Endothelial cell of umbilical vein (primary cell): Measurements from ENCODE around the gene ZNF462. TPM values are rescaled to one million over a fixed set of nuclear protein-coding genes. Genes with fewer than 3 reads are reported as not detected.

Experiments
- BruUV-seq: library from RNA; stranded (reverse); fragments of 400-500 nt; replicated peaks from 2 replicates; lab custom pipeline; 2021; lab: Mats Ljungman, UMichigan
- CTCF ChIA-PET: fragments of 300-600, 350-600 bp; sonication (Branson Sonifier 250); formaldehyde crosslinking; loops from one replicate; lab custom pipeline; 2021; ENCODE audit warnings: antibody characterized with exemption, inconsistent platforms; lab: Charles Lee
- POLR2A ChIA-PET: fragments of 300-600, 350-600 bp; sonication (Branson Sonifier 250); formaldehyde crosslinking; loops from one replicate; lab custom pipeline; 2021; ENCODE audit warnings: antibody characterized with exemption, inconsistent platforms; lab: Charles Lee
- DNase-seq: peaks from one replicate; pipeline ENCODE4 v3.0.0-alpha.2; 2011; ENCODE audit warnings: low read depth, low spot score
- FAIRE-seq: peaks from 2 replicates; lab custom pipeline; 2011; peaks lifted over from hg19 to GRCh38; lab: Jason Lieb, UNC
- H2AFZ ChIP-seq: 2 replicates; pipeline ENCODE4 v1.6.0; 2012; ENCODE audit warnings: low read depth, low read length, control low read depth, inconsistent platforms
- H3K27ac ChIP-seq: 2 replicates; pipeline ENCODE4 v1.5.1; 2011; ENCODE audit warnings: low read depth, mild to moderate bottlenecking, control low read depth, low read length, moderate library complexity; ENCODE audit not compliant: insufficient read depth
- H3K27me3 ChIP-seq, 2 experiments: 2 replicates each; pipeline versions ENCODE4 v1.6.0 to v1.6.1; 2011; ENCODE audit warnings: low read length in 2 of 2, mixed read lengths in 1 of 2; ENCODE audit not compliant: control insufficient read depth in 2 of 2, insufficient read depth in 2 of 2
- H3K36me3 ChIP-seq, 2 experiments: 2 replicates in 1 of 2; 3 replicates in 1 of 2; pipeline ENCODE4 v1.5.1; 2011; ENCODE audit warnings: low read length in 2 of 2, mild to moderate bottlenecking in 1 of 2, moderate library complexity in 1 of 2; ENCODE audit not compliant: control insufficient read depth in 2 of 2, insufficient read depth in 2 of 2; ENCODE audit errors: extremely low read depth in 1 of 2
- H3K4me1 ChIP-seq: 3 replicates; pipeline ENCODE4 v1.5.1; 2011; ENCODE audit warnings: mild to moderate bottlenecking, low read length; ENCODE audit not compliant: control insufficient read depth, insufficient read depth; ENCODE audit errors: extremely low read depth
- H3K4me2 ChIP-seq: 2 replicates; pipeline ENCODE4 v1.6.1; 2011; ENCODE audit warnings: low read length, control low read depth, mixed read lengths; ENCODE audit not compliant: insufficient read depth
- H3K4me3 ChIP-seq, 3 experiments: fragments of 200-600 bp in 1 of 3; sonication (generic), shearing (Covaris generic) in 1 of 3; replicated peaks in 1 of 3; 2 replicates each; pipeline ENCODE4 v1.5.1; 2011 to 2016; ENCODE audit warnings: control low read depth in 3 of 3, low read length in 3 of 3, mild to moderate bottlenecking in 2 of 3, inconsistent platforms in 1 of 3, low read depth in 1 of 3, moderate library complexity in 1 of 3; ENCODE audit not compliant: insufficient read depth in 1 of 3
- H3K79me2 ChIP-seq: 2 replicates; pipeline ENCODE4 v1.6.0; 2012; ENCODE audit warnings: low read length, inconsistent platforms; ENCODE audit not compliant: control insufficient read depth, insufficient read depth
- H3K9ac ChIP-seq: replicated peaks from 2 replicates; pipeline ENCODE3; 2011; ENCODE audit warnings: low read length, control low read depth; ENCODE audit not compliant: insufficient read depth; ENCODE audit errors: extremely low read depth
- H3K9me1 ChIP-seq: replicated peaks from 3 replicates; pipeline ENCODE4 v1.6.0; 2011; ENCODE audit warnings: mild to moderate bottlenecking, low read length; ENCODE audit not compliant: control insufficient read depth, insufficient read depth; ENCODE audit errors: extremely low read depth
- H3K9me3 ChIP-seq: replicated peaks from 2 replicates; pipeline ENCODE4 v1.5.1; 2012; ENCODE audit warnings: low read length, inconsistent platforms; ENCODE audit not compliant: control insufficient read depth, insufficient read depth
- H4K20me1 ChIP-seq: replicated peaks from 2 replicates; pipeline ENCODE3; 2011; ENCODE audit warnings: mild to moderate bottlenecking, low read length; ENCODE audit not compliant: control insufficient read depth, insufficient read depth; ENCODE audit errors: extremely low read depth
- CTCF ChIP-seq, 2 donors: IDR thresholded peaks; 1 replicate in 1 of 2; 2 replicates in 1 of 2; pipeline ENCODE4 v1.5.1; 2011; ENCODE audit warnings: low read length in 2 of 2, mild to moderate bottlenecking in 2 of 2, moderate library complexity in 2 of 2, control low read depth in 1 of 2, inconsistent platforms in 1 of 2, low read depth in 1 of 2; ENCODE audit not compliant: insufficient read depth in 1 of 2; ENCODE audit errors: extremely low read depth in 1 of 2
- EZH2 ChIP-seq: IDR thresholded peaks from 2 replicates; pipeline ENCODE4 v1.6.1; 2012; ENCODE audit warnings: borderline replicate concordance, low read depth, mild to moderate bottlenecking, moderate library complexity, low read length, inconsistent platforms; ENCODE audit not compliant: severe bottlenecking
- FOS ChIP-seq: IDR thresholded peaks from 2 replicates; pipeline ENCODE4 v1.6.1; 2011; ENCODE audit warnings: mild to moderate bottlenecking, low read length, moderate library complexity, borderline replicate concordance; ENCODE audit not compliant: insufficient read depth
- GATA2 ChIP-seq: IDR thresholded peaks from 2 replicates; pipeline ENCODE4 v1.7.0; 2011; ENCODE audit warnings: low read depth, mild to moderate bottlenecking, moderate library complexity, mixed read lengths, low read length; ENCODE audit not compliant: insufficient read length, insufficient read depth
- JUN ChIP-seq: IDR thresholded peaks from 2 replicates; pipeline ENCODE4 v1.6.1; 2011; ENCODE audit warnings: borderline replicate concordance, low read depth; ENCODE audit not compliant: insufficient read length, insufficient read depth
- MAX ChIP-seq: IDR thresholded peaks from 2 replicates; pipeline ENCODE4 v1.6.1; 2011; ENCODE audit not compliant: insufficient read depth, insufficient read length
- MYC ChIP-seq: IDR thresholded peaks from one replicate; pipeline ENCODE4 v1.6.1; 2011; ENCODE audit warnings: mild to moderate bottlenecking, low read depth, low read length
- POLR2A ChIP-seq: IDR thresholded peaks from 2 replicates; pipeline ENCODE4 v1.6.1; 2012; ENCODE audit warnings: low read depth, mild to moderate bottlenecking, control low read depth, low read length
- POLR2AphosphoS5 ChIP-seq: IDR thresholded peaks from 2 replicates; pipeline ENCODE4 v1.6.1; 2012; ENCODE audit warnings: low read depth, mild to moderate bottlenecking, control low read depth, low read length, moderate library complexity; ENCODE audit not compliant: insufficient read depth
- dilution Hi-C: fragments of 300-500 bp; cut with MboI; formaldehyde crosslinking; loops from one replicate; pipeline ENCODE4 v1.15.0; 2019; ENCODE audit warnings: low sequenced_read_pairs; ENCODE audit not compliant: extremely low pct_ligation_motif_present
- intact Hi-C: fragments of 100-400 bp; cut with micrococcal nuclease; formaldehyde crosslinking; loops from one replicate; pipeline ENCODE4 v1.10.0; 2022
- polyA plus RNA-seq, 4 experiments: library from polyadenylated mRNA; depleted of rRNA in 3 of 4; stranded (reverse) in 3 of 4; unstranded in 1 of 4; fragments of >200 nt; gene quantifications; 2 replicates each; pipeline versions ENCODE4 v1.2.1 to v1.2.3, GENCODE V29; 2011 to 2012; ENCODE audit warnings: missing spikeins in 1 of 4
- total RNA-seq: library from RNA; stranded (reverse); gene quantifications from 2 replicates; pipeline ENCODE4 v1.2.3, GENCODE V29; 2021

The ZNF462 gene
- total and polyA plus RNA-seq, 2 donors (not counting 3 experiments of a cell fraction or from before 2014, with no cell fraction given), result 6.2 to 24.7 TPM

- Histone ChIP-seq H3K9me1 (no peaks in the 10 kb centered on the region), H3K79me2 (no peaks in the 10 kb centered on the region), H2AFZ (no peak overlapping the region), H3K9ac (peak overlapping the region; percentile 67), H3K27ac (peak overlapping the region; percentile 92), H4K20me1 (no peaks in the 10 kb centered on the region), H3K36me3 (no peaks in the 10 kb centered on the region), H3K4me2 (peak overlapping the region; percentile 87), H3K9me3 (no peaks in the 10 kb centered on the region), H3K4me1 (peaks cover 33% of the 10 kb centered on the region), H3K4me3 (peak overlapping the region in 1 of 3 experiments; percentile 19), H3K27me3 (no peaks in the 10 kb centered on the region)
- FAIRE-seq (peak; percentile 95), DNase-seq (peak; percentile 89)
- ChIA-PET CTCF (interaction anchor here (1.0 to 1.8 kb wide), 4 partner anchors 18 to 55 kb away, joined by 4 to 5 read pairs (median 4); no protein-coding TSS in a partner anchor), POLR2A (no interaction called here)
- dilution Hi-C loops (no loop called here), intact Hi-C loops (loop anchor here (1.0 kb wide), 4 partner anchors 24 to 117 kb away; no protein-coding TSS in a partner anchor)
- no peak for TF ChIP-seq CTCF (IDR thresholded peaks at IDR 0.05; ENCODE audit: extremely low read depth in 1 of 2, insufficient read depth in 1 of 2, low read depth in 1 of 2, low read length in 2 of 2)
- TF ChIP-seq FOS, result peak; percentile 68
- TF ChIP-seq EZH2, result no peak
- TF ChIP-seq JUN, result peak; percentile 91
- TF ChIP-seq MAX, result no peak
- peak; percentile 76 for TF ChIP-seq POLR2AphosphoS5
- TF ChIP-seq GATA2, result peak; percentile 87
- TF ChIP-seq MYC, result no peak
- TF ChIP-seq POLR2A, result peak; percentile 29
- BruUV-seq, result TSS peak; percentile 95
Measured at GRCh38 chr9:106916466-106917235, 53.7 kb downstream of the ZNF462 start.
